Measurements from ENCODE around the gene PDXK.

The PDXK gene

DNA sequence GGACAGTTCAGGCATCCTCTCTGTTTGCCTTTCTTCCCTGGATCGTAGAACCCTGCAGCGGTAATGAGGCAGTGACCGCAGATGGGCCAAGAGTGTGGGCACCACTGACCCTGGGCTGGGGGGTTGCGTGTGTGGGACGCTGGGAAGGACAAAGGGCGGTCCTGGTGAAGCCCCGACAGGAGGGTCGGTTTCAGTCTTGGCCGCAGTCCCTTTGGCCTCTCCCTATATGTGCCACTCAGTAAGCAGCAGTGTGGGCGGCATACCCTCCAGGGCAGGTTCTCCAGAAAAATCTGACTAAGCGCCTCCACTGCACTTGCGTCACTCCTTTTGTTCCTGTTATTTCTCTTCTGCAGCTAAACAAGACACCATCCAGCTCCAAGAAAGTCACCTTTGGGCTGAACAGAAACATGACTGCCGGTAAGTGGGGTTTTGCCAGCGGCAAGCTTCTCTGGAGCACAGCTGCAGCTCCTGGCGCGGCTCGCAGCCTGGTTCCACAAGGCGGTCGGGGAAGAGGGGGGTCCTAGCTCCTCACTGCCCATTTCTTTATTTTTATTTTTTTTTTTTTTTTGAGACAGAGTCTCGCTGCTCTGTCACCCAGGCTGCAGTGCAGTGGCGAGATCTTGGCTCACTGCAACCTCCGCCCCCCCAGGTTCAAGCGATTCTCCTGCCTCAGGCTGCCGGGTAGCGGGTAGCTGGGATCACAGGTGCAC, 27.7 kb upstream of the PDXK start:
- no peak for DNase-seq (ENCODE audit: low read depth)

DNA sequence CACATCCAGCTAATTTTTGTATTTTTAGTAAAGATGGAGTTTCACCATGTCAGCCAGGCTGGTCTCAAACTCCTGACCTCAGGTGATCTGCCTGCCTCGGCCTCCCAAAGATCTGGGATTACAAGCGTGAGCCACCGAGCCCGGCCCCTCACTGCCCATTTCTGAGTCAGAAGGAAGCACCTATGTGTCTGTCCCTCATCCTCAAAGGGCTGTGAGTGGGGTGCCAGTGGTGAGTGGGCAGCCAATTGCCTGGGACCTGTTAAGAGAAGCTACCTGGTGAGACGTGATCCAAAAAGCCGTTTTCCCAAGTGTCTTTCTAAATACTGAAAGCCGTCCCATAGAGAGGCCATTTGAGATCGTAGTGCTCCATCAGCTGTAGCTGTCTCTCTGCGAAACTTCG, 27.1 kb upstream of the PDXK start:
- TF ChIP-seq, protein P1, sequence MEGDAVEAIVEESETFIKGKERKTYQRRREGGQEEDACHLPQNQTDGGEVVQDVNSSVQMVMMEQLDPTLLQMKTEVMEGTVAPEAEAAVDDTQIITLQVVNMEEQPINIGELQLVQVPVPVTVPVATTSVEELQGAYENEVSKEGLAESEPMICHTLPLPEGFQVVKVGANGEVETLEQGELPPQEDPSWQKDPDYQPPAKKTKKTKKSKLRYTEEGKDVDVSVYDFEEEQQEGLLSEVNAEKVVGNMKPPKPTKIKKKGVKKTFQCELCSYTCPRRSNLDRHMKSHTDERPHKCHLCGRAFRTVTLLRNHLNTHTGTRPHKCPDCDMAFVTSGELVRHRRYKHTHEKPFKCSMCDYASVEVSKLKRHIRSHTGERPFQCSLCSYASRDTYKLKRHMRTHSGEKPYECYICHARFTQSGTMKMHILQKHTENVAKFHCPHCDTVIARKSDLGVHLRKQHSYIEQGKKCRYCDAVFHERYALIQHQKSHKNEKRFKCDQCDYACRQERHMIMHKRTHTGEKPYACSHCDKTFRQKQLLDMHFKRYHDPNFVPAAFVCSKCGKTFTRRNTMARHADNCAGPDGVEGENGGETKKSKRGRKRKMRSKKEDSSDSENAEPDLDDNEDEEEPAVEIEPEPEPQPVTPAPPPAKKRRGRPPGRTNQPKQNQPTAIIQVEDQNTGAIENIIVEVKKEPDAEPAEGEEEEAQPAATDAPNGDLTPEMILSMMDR (conservative IDR thresholded peaks at IDR 0.05; ENCODE audit: low read depth, low read length), result no peak
- DNase-seq (ENCODE audit: low read depth), result no peak
- H3K4me3 ChIP-seq (ENCODE audit: low read length), result no peak overlapping the region

More for the DNA sequence above, 27.7 kb upstream of the PDXK start:
- TF ChIP-seq, protein P1 (conservative IDR thresholded peaks at IDR 0.05; ENCODE audit: low read depth, low read length), result no peak
- H3K4me3 ChIP-seq (ENCODE audit: low read length), result no peak overlapping the region

DNA sequence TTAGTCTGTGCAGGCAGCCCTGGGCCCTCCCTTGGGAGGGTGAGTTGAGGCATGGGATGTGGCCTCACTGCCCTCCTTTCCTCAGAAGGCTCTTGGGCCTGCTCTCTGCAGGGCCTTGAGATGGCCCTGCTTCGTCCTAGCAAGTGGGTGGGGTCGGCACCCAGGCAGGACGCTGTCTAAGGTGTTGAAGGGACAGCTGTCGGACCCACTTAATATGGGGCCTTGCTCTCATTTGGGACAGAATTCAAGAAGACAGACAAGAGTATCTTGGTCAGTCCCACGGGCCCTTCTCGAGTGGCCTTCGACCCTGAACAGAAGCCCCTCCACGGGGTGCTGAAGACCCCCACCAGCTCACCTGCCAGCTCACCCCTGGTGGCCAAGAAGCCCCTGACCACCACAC, 26.0 kb upstream of the PDXK start:
- no peak for DNase-seq (ENCODE audit: low read depth)
- TF ChIP-seq, protein P1 (conservative IDR thresholded peaks at IDR 0.05; ENCODE audit: low read depth, low read length), result no peak
- no peak overlapping the region for H3K4me3 ChIP-seq (ENCODE audit: low read length)

DNA sequence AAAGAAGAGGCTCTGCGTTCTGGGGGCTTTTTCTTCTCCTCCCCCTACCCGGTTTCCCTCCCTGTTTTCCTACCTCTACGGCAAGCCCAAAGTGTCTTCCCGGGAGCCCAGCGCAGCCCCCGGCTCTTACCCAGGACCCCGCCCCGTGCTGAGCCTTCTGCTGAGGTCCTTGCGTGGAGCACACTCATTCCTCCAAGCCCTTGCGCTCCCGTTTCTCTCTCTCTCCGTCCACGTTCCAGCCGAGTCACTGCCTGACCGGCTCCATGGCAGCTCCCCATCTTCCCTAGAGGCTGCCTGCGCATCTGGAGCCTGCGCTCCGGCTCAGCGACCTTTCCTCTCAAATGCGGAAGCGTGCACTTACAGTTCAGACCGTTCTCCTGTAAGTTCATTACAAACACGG, 24.9 kb upstream of the PDXK start:
- no peak for DNase-seq (ENCODE audit: low read depth)
- no peak overlapping the region for H3K4me3 ChIP-seq (ENCODE audit: low read length)
- TF ChIP-seq, protein P1 (conservative IDR thresholded peaks at IDR 0.05; ENCODE audit: low read depth, low read length), result no peak

DNA sequence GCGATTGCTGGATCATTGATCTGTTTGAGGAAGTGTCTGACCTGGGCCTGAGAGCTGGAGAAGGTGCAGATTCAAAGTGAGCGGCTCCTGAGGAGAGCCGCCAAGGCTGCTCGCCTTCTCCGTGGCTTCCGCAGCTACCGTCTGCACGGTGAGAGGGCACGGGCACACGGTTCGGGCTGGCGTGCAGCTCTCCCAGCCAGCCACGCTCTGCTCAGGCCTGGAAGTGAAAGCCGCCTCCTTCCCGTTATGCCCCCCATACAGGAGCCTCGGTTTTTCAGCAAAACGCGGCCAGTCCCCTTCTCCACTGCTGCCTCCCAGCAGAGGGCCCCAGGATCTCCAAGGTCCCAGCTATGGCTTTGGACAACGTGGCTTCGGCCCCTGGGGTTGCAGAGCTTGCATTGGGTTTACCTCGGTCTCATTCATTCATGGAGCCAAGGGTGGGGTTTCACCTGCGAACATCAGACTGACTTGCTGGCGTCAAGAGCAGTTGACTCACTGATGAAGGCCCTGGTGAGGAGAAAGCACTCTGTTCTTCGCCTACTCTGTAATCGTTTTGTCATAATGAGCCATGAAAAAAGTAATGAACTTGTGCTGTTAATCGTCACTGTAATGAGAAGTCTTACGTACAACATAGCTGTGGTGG, 24.4 kb upstream of the PDXK start:
- no peak overlapping the region for H3K4me3 ChIP-seq (ENCODE audit: low read length)
- no peak for DNase-seq (ENCODE audit: low read depth)
- TF ChIP-seq, protein P1 (conservative IDR thresholded peaks at IDR 0.05; ENCODE audit: low read depth, low read length), result no peak

DNA sequence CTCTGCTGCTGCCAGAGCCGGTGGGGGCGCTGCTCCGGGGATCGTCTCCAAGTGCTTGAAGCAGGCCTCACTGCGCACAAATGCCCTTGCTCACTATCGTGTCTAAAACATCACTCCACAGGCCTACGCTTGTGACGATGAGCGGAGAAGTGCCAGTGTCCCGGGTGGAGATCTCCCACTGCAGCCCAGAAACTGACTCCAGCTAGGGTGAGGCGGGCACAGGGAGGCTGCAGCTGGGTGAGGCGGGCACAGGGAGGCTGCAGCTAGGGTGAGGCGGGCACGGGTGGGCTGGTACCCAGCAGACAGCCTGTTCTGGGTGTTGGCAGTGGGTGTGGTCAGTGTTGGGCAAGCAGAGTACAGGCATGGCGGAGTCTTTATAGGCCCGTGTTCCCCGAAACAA, 22.7 kb upstream of the PDXK start:
- H3K4me3 ChIP-seq (ENCODE audit: low read length), result no peak overlapping the region
- no peak for DNase-seq (ENCODE audit: low read depth)
- TF ChIP-seq, protein P1 (conservative IDR thresholded peaks at IDR 0.05; ENCODE audit: low read depth, low read length), result no peak
